Breast epithelium (tissue), 3 donors: ENCODE data around the gene GFOD1.

ENCODE experiments used
- CTCF ChIP-seq, 3 donors: fragments of 450-650 bp; IDR thresholded peaks; one replicate each; pipeline ENCODE4 v1.5.1; 2016 to 2017; ENCODE audit warnings: antibody characterized with exemption in 3 of 3, mild to moderate bottlenecking in 3 of 3, moderate library complexity in 3 of 3
- POLR2A ChIP-seq: fragments of 450-650 bp; IDR thresholded peaks from one replicate; pipeline ENCODE4 v1.6.1; 2016; ENCODE audit warnings: antibody characterized with exemption, mild to moderate bottlenecking, moderate library complexity
- POLR2AphosphoS5 ChIP-seq, 3 donors: sonication (generic); formaldehyde crosslinking; IDR thresholded peaks; one replicate each; pipeline ENCODE4 v1.6.1; 2017; ENCODE audit warnings: antibody characterized with exemption in 3 of 3

GRCh38 chr6:13355043-13355945, 132.1 kb downstream of the GFOD1 start:
- TF ChIP-seq CTCF (IDR thresholded peaks at IDR 0.05) (no peak), POLR2AphosphoS5 (IDR thresholded peaks at IDR 0.05) (no peak), POLR2A (no peak)
